ENCODE data around the gene ARID3A.
A peak's percentile ranks its signal among the peaks of the same experiment; 100 is the strongest.
"Not testable (repeated sequence)": the region's sequence is repeated elsewhere in the genome, so short reads cannot be mapped to it uniquely, and the experiment has no call there.

ARID3A gene

GRCh38 chr19:891421-892200 is 34.2 kb upstream of the ARID3A start:
- not testable (repeated sequence) for DNase-seq

GRCh38 chr19:892243-892893 is 33.5 kb upstream of the ARID3A start:
- DNase-seq, result no peak

GRCh38 chr19:892894-893689 is 32.7 kb upstream of the ARID3A start, which contains the start of the genes MED16 and RNU6-9:
TSS of gene MED16 (minus strand) at chr19:893187. CDS start at chr19:891131, 2,056 bp downstream.
TSS of gene RNU6-9 (plus strand) at chr19:893484.
- peak; percentile 91 for DNase-seq

- no peak for DNase-seq
These were observed 29.4 kb upstream of the ARID3A start for GRCh38 chr19:896434-896833.

- no peak for DNase-seq
These were observed 28.8 kb upstream of the ARID3A start for GRCh38 chr19:896999-897398.

GRCh38 chr19:897442-898039 is 28.3 kb upstream of the ARID3A start:
- no peak for DNase-seq

GRCh38 chr19:898663-899062 is 27.2 kb upstream of the ARID3A start:
- DNase-seq, result no peak

GRCh38 chr19:899336-900042 is 26.3 kb upstream of the ARID3A start:
- no peak for DNase-seq

- DNase-seq, result no peak
These were observed 25.9 kb upstream of the ARID3A start for GRCh38 chr19:900043-900301.

GRCh38 chr19:900302-901111 is 25.3 kb upstream of the ARID3A start:
- DNase-seq, result no peak

- DNase-seq, result no peak
These were observed 24.4 kb upstream of the ARID3A start for GRCh38 chr19:901216-902092.

GRCh38 chr19:902093-902370 is 23.8 kb upstream of the ARID3A start:
- no peak for DNase-seq

- DNase-seq, result no peak
These were observed 23.2 kb upstream of the ARID3A start for GRCh38 chr19:902446-903226.

GRCh38 chr19:903266-903797 is 22.5 kb upstream of the ARID3A start:
- no peak for DNase-seq

GRCh38 chr19:904545-904944 is 21.3 kb upstream of the ARID3A start:
- no peak for DNase-seq

GRCh38 chr19:906480-906879 is 19.4 kb upstream of the ARID3A start:
- no peak for DNase-seq

GRCh38 chr19:907183-907853 is 18.5 kb upstream of the ARID3A start:
- no peak for DNase-seq

- DNase-seq, result no peak
These were observed 14.4 kb upstream of the ARID3A start for GRCh38 chr19:911197-912033.

Measured in stimulated activated CD4-positive, alpha-beta T cell treated with anti-CD3 and anti-CD28 coated beads, Interleukin-1b, Interleukin-23, amount 100 ng/mL, for 48 hours (primary cell).